ENCODE measurements around the gene CABCOCO1.
"Not testable (repeated sequence)": the region's sequence is repeated elsewhere in the genome, so short reads cannot be mapped to it uniquely, and the experiment has no call there.

The CABCOCO1 gene

DNA sequence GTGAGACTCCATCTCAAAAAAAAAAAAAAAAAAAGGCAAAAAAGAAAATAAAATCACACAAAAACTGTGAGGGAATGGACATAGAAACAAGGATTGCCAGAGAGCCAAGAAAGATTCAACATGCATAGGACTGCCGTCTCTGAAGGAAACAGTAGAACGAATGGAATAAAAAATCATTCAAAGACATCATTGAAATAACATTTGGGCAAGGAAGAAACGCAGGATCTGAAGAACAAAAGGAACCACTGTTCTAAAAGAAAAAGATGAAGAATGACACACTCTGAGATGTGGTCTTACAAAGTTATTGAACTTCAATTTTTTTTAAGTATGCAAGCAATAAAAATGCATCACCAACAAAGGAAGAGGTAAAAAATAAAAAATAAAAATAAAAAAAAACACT, 57.2 kb downstream of the CABCOCO1 start:
- no peak for DNase-seq (ENCODE audit: extremely low spot score)
- TF ChIP-seq CTCF (IDR thresholded peaks at IDR 0.05; ENCODE audit: control extremely low read depth, extremely low read depth, low read depth, missing control alignments): no peak
- ChIA-PET CTCF (no interaction called here), POLR2A (no interaction called here)

DNA sequence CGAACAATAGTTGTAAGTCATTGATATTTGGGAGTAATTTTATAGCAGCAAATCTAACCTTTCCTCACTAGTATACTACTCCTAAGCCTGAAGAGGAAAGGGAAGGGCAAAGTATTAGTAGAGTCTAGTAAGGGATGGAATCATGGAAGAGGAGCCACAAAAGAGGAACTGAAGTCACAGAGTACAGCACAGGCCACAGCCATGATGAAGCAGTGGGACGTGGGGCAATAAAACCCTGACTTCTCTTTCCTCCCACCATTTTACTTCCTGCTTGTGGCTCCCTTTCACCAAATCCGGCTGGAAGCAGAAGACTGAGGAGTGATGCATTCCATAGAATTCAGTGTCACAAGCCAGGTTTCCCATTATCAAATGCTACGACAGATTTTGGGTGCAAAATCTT, 58.7 kb downstream of the CABCOCO1 start:
- CTCF ChIA-PET: no interaction called here

GRCh38 chr10:61725221-61725620, 62.5 kb downstream of the CABCOCO1 start:
- DNase-seq (ENCODE audit: extremely low spot score); POLR2A ChIA-PET; CTCF ChIA-PET: not testable (repeated sequence)

More for the DNA sequence above, 58.7 kb downstream of the CABCOCO1 start:
- no peak for DNase-seq (ENCODE audit: extremely low spot score)
- POLR2A ChIA-PET: no interaction called here
- TF ChIP-seq CTCF (IDR thresholded peaks at IDR 0.05; ENCODE audit: control extremely low read depth, extremely low read depth, low read depth, missing control alignments): no peak

GRCh38 chr10:61729596-61729995, 66.9 kb downstream of the CABCOCO1 start:
- ChIA-PET CTCF (no interaction called here), POLR2A (no interaction called here)
- no peak for TF ChIP-seq CTCF (IDR thresholded peaks at IDR 0.05; ENCODE audit: control extremely low read depth, extremely low read depth, low read depth, missing control alignments)
- no peak for DNase-seq (ENCODE audit: extremely low spot score)

DNA sequence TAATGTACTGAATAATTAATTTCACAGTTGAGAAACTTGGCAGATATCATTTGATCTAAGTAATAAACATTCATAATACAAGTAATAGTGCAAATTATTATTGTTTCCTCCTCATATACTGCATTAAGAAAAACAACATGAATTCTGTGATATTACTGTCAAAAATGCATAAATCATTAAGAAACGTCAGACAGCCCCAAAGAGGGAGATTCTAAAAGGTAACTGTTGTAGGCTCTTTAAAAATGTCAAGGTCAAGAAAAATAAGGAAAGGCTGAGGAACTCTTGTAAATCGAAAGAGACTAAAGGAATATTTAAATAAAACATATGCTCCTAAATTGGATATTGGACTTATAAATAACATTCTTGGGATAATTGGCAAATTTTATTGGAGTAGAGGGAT, 67.9 kb downstream of the CABCOCO1 start:
- POLR2A ChIA-PET: no interaction called here
- TF ChIP-seq CTCF (IDR thresholded peaks at IDR 0.05; ENCODE audit: control extremely low read depth, extremely low read depth, low read depth, missing control alignments): no peak
- no peak for DNase-seq (ENCODE audit: extremely low spot score)
- CTCF ChIA-PET: no interaction called here

- no peak for TF ChIP-seq CTCF (IDR thresholded peaks at IDR 0.05; ENCODE audit: control extremely low read depth, extremely low read depth, low read depth, missing control alignments)
- ChIA-PET POLR2A (no interaction called here), CTCF (no interaction called here)
- DNase-seq (ENCODE audit: extremely low spot score): no peak
Measured at GRCh38 chr10:61731638-61732037, 68.9 kb downstream of the CABCOCO1 start.

DNA sequence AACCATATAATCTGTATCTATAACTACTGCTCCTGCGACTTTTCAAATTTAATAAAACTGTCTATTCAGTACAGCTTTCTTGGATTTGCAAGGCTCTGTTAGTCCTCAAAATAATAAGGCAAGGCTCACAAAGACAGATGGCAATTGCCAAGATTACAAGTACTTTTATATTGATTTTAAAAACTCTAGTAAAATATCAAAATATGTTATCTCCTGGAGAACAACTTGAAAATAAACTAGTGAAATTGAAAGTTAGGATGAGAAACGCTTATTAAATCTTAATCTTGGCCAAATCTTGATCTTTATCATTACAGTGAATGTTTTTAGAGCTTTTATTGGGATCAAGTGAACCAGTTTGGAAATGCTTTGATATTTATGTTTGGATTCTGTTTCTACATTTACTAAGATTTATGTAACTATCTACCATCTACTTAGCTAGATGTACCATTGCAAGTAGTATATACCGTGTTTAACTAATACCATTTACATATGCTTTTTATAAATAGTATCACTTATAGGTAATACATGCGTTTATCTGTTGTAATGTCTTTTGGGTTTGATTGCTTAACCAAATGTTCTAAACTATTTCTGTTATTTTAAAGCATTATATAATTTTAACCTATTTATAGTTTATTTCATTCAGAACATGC, 70.0 kb downstream of the CABCOCO1 start:
- TF ChIP-seq CTCF (IDR thresholded peaks at IDR 0.05; ENCODE audit: control extremely low read depth, extremely low read depth, low read depth, missing control alignments): no peak
- POLR2A ChIA-PET: no interaction called here
- CTCF ChIA-PET: interaction anchor here (0.9 to 5.0 kb wide), 4 partner anchors 9 to 144 kb away, joined by 3 to 23 read pairs (median 6); no protein-coding TSS in a partner anchor
- no peak for DNase-seq (ENCODE audit: extremely low spot score)

Data from GM10248 (cell line).